CD4-positive, alpha-beta T cell treated with Interleukin-17A for 1 hour (primary cell): ENCODE data around the gene MYL5.
"Not testable (repeated sequence)": the region's sequence is repeated elsewhere in the genome, so short reads cannot be mapped to it uniquely, and the experiment has no call there.

Experiments used
- DNase-seq: peaks from one replicate; pipeline ENCODE4 v3.0.0-alpha.2; 2020

Gene MYL5

DNA sequence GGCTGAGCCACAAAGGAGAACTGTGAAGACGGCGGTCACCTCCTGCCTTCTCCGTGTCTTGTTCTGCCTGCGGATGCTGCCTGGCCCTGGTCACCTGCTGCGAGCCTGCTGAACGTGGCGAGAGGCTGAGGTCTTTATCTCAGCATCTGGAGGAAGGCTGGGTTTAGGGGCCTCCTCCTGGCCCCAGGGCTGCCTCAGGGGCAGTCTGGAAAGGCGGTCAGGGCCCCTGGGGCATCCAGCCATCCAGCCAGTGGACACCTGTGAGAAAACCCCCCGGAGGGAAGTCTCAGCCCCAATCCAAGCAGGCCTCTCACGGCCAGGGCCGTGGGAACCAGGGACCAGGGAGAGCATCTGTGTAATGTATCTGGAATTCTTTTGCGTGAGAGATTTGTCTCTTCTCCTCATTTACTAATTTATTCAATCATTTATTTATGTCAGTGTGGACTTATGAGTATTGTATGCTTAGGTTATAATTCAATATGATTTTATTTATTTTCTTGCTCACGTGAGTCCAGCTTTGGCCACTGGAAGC, 37.6 kb upstream of the MYL5 start:
- no peak for DNase-seq

GRCh38 chr4:637536-638280, 36.6 kb upstream of the MYL5 start:
- no peak for DNase-seq

DNA sequence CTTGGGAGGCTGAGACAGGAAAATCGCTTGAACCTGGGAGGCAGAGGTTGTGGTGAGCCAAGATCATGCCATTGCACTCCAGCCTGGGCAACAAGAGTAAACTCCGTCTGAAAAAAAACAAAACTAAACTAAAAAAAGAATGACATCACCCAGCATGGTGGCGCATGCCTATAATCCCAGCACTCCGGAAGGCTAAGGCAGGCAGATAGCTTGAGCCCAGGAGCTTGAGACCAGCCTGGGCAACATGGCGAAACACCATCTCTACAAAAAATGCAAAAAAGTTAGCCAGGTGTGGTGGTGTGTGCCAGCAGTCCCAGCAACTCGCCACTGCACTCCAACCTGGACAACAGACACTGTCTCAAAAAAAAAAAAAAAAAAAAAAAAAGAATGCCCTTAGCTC, 32.0 kb upstream of the MYL5 start:
- not testable (repeated sequence) for DNase-seq

DNA sequence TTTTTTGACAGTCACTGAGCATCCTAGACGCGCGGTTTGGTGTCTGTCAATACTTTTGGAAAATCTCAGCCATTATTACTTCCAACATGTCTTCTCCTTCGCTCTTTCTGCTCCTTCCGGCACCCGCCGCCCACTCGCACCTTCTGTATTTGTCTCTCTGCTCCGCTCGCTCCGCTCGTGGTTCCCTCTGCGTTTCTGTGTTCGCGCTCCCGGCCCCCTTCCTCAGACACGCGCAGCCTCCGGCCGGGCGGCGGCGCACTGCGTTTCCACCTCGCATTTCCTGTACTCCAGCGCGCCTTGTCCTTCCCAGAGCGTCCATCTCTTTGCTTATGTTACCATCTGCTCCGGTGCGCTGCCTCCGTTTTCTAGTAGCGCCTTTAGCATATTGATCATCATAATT, 27.9 kb upstream of the MYL5 start:
- no peak for DNase-seq

- no peak for DNase-seq
Measured at GRCh38 chr4:647481-647880, 26.9 kb upstream of the MYL5 start.

DNA sequence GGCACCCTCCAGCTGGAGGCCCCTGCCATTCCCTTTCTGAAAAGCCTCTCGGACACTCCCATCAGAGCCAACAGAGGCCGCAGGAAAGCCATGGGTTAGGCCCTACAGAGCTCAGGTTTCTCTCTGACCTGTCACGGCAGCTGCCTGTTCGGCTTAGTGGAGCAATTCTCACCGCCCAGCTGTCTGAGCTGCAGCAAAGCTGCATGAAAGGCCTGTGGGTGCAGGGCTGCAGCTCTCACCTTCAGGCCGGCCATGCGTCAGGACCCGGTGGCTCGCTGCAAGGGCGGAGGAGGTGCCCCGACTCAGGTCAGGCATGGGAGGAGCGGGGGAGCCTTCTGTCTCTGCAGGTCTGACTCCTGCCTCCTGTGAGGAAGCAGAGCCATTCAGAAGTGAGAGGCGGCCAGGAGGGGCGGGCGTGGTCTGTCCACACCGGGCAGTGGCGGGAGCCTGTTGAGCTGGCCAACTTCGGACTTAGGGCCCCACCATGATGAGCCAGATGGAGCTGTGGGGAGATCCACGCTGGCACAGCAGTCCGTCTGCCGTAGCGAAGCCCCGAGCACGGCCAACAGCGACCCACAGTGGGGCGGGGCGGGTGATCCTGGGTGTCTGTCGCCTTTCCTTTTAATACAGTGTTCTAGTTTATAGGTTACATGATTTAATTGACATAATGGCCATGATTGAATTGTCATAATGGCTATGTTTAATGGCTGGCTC, 25.6 kb upstream of the MYL5 start:
- no peak for DNase-seq

GRCh38 chr4:649293-649625, 25.1 kb upstream of the MYL5 start:
- DNase-seq = no peak

DNA sequence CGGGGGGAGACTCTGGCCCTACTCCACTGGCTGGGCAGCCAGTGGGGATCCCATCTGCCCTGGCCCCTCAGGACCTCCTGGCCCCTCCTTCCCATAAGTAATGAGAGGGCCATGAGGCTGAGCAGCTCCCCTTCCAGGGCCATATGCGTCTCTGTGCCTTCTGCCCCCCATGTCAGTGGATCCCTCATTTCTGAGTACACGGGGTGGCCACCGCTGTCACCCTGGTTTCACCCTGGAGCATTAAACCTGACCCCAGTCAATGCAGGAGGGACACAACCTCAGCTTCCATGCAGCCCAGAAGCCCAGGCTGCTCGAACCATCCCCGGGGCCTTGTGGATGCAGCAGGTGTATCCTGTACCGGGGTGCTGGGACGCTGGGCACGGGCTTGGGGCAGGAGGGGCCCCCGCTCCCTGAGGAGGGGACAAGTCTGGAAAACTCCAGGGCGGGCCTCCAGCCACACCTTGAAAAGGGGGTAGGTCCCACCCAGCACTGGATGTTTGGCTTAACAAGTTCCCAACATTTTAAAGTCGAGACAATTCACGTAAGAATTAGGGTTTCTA, 24.5 kb upstream of the MYL5 start:
- DNase-seq = no peak

GRCh38 chr4:650461-650860, 23.9 kb upstream of the MYL5 start:
- DNase-seq = no peak

DNA sequence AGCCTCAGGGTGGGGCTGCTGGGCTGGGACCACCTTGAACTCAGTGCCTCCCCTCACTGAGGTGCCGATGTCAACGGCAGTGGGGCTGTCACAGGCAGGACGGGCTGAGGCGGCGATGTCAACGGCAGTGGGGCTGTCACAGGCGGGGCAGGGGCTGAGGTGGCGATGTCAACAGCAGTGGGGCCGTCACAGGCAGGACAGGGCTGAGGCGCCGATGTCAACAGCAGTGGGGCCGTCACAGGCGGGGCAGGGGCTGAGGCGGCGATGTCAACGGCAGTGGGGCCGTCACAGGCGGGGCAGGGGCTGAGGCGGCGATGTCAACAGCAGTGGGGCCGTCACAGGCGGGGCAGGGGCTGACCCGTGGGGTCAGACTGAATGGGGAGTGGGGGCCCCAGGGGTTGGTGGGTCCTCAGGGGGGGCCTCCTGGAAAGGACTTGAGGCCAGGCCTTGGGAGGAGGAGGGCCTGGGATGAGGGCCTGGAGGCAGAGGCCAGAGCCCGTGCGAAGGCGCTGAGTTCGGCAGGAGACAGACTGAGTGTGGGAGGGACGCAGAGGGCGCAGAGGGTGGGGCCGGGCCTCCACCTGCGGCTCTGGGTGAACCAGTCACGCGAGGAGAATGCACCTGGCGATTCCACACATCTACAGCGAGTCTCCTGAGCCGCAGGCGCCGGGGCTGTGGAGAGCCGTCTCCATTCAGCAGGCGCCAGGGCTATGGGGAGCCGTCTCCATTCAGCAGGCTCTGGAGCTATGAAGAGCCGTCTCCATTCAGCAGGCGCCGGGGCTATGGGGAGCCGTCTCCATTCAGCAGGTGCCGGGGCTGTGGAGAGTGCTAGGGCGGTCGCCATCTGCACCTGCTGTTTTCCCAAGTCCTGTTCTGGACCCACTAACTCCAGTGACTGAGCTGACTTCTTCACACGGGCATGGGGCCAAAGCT, 23.1 kb upstream of the MYL5 start:
- no peak for DNase-seq

- DNase-seq = no peak
Measured at GRCh38 chr4:651884-652642, 22.3 kb upstream of the MYL5 start.

- DNase-seq = no peak
Measured at GRCh38 chr4:653080-653821, 21.1 kb upstream of the MYL5 start.

GRCh38 chr4:653831-654502, 20.4 kb upstream of the MYL5 start:
- no peak for DNase-seq

GRCh38 chr4:654503-654845, 19.9 kb upstream of the MYL5 start:
- no peak for DNase-seq

- no peak for DNase-seq
Measured at GRCh38 chr4:654871-655463, 19.4 kb upstream of the MYL5 start.

GRCh38 chr4:655464-656151, 18.7 kb upstream of the MYL5 start:
- DNase-seq = no peak

GRCh38 chr4:656436-657337, 17.7 kb upstream of the MYL5 start:
- no peak for DNase-seq

DNA sequence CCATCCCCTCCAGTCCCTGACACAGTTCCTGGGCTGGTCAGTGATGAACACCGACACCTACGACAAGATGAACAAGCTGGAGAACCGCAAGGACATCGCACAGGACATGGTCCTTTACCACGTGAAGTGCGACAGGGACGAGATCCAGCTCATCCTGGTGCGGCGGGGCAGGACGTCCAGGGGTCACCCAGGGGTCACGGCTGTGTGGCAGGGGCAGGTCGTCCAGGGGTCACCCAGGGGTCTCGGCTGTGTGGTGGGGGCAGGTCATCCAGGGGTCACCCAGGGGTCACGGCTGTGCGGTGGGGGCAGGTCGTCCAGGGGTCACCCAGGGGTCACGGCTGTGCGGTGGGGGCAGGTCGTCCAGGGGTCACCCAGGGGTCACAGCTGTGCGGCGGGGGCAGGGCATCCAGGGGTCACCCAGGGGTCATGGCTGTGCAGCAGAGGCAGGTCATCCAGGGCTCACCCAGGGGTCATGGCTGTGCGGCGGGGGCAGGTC, 17.0 kb upstream of the MYL5 start:
- no peak for DNase-seq
